HepG2 (cell line): ENCODE data around the gene NRG3. TPM values are rescaled to one million over a fixed set of nuclear protein-coding genes. Genes with fewer than 3 reads are reported as not detected.

Experiments used
- ATAC-seq: fragments of 200-7000 bp; cut with Tn5 transposase; 3 replicates; pipeline ENCODE4 v1.9.1; 2020; ENCODE audit warnings: mild to moderate bottlenecking, moderate library complexity
- BruUV-seq: library from RNA; stranded (reverse); fragments of 400-500 nt; replicated peaks from 2 replicates; lab custom pipeline; 2021; lab: Mats Ljungman, UMichigan
- CTCF ChIA-PET: fragments of 300-600 bp; formaldehyde crosslinking; extraction: SDS; loops from one replicate; lab custom pipeline; 2021; ENCODE audit warnings: low total read pairs, inconsistent platforms, low intra/inter-chr PET ratio; lab: Yijun Ruan, JAX
- POLR2A ChIA-PET: fragments of 350-600 bp; sonication (Branson Sonifier 250); formaldehyde crosslinking; loops from one replicate; lab custom pipeline; 2020; ENCODE audit warnings: antibody characterized with exemption, inconsistent platforms; lab: Yijun Ruan, JAX
- DNase-seq: peaks from one replicate; pipeline ENCODE4 v3.0.0-alpha.2; 2015; ENCODE audit warnings: low spot score
- FAIRE-seq: peaks from 3 replicates; lab custom pipeline; 2011; peaks lifted over from hg19 to GRCh38; lab: Jason Lieb, UNC
- H2AFZ ChIP-seq: one replicate; pipeline ENCODE4 v1.6.1; 2011; ENCODE audit warnings: low read length, inconsistent platforms
- H3K27ac ChIP-seq: fragments of 300-600 bp; 3 replicates; pipeline ENCODE4 v1.8.0; 2011; ENCODE audit warnings: mixed run types, mild to moderate bottlenecking, mixed read lengths, low read length, inconsistent platforms; ENCODE audit not compliant: insufficient read depth; ENCODE audit errors: extremely low read length
- H3K27me3 ChIP-seq, 2 experiments: fragments of 200-600 bp in 1 of 2; 2 replicates in 1 of 2; 3 replicates in 1 of 2; pipeline versions ENCODE4 v1.6.0 to v1.8.0; 2011; ENCODE audit warnings: low read length in 2 of 2, mild to moderate bottlenecking in 2 of 2, moderate library complexity in 2 of 2, inconsistent platforms in 1 of 2; ENCODE audit not compliant: insufficient read depth in 2 of 2, control insufficient read depth in 1 of 2
- H3K36me3 ChIP-seq, 2 experiments: fragments of 200-600 bp in 1 of 2; replicated peaks in 1 of 2; 2 replicates in 1 of 2; 3 replicates in 1 of 2; pipeline versions ENCODE4 v1.5.1 to v1.8.0; 2011; ENCODE audit warnings: low read length in 2 of 2, inconsistent platforms in 1 of 2; ENCODE audit not compliant: insufficient read depth in 2 of 2, control insufficient read depth in 1 of 2
- H3K4me1 ChIP-seq: 2 replicates; pipeline ENCODE4 v1.5.1; 2012; ENCODE audit warnings: low read length, inconsistent platforms; ENCODE audit not compliant: insufficient read depth
- H3K4me2 ChIP-seq: 2 replicates; pipeline ENCODE4 v1.6.0; 2011; ENCODE audit warnings: low read depth, low read length, inconsistent platforms
- H3K4me3 ChIP-seq, 3 experiments: fragments of 200-600 bp in 1 of 3; sonication (generic), shearing (Covaris generic) in 1 of 3; replicated peaks in 1 of 3; 2 replicates each; pipeline ENCODE4 v1.5.1; 2011 to 2016; ENCODE audit warnings: low read length in 3 of 3, inconsistent platforms in 2 of 3, low read depth in 2 of 3, mild to moderate bottlenecking in 2 of 3, control low read depth in 1 of 3, mixed read lengths in 1 of 3; ENCODE audit not compliant: insufficient read depth in 1 of 3
- H3K79me2 ChIP-seq: one replicate; pipeline ENCODE4 v1.6.1; 2011; ENCODE audit warnings: low read length, inconsistent platforms; ENCODE audit not compliant: insufficient read depth
- H3K9ac ChIP-seq: 2 replicates; pipeline ENCODE4 v1.6.0; 2011; ENCODE audit warnings: mild to moderate bottlenecking, low read depth, low read length, inconsistent platforms; ENCODE audit not compliant: insufficient read depth
- H3K9me3 ChIP-seq: 2 replicates; pipeline ENCODE4 v1.5.1; 2012; ENCODE audit warnings: mild to moderate bottlenecking, low read length
- H4K20me1 ChIP-seq: 2 replicates; pipeline ENCODE4 v1.6.0; 2011; ENCODE audit warnings: inconsistent platforms, mild to moderate bottlenecking, low read length, moderate library complexity; ENCODE audit not compliant: insufficient read depth
- AKNA ChIP-seq: sonication (generic); formaldehyde crosslinking; IDR thresholded peaks from 2 replicates; pipeline ENCODE4 v1.4.0; 2020; ENCODE audit warnings: missing genetic modification reagents, borderline replicate concordance
- E2F5 ChIP-seq: sonication (generic); formaldehyde crosslinking; conservative IDR thresholded peaks from 2 replicates; pipeline ENCODE4 v1.4.0; 2020; ENCODE audit warnings: missing genetic modification reagents
- KLF13 ChIP-seq: sonication (generic); formaldehyde crosslinking; IDR thresholded peaks from 2 replicates; pipeline ENCODE4 v1.4.0; 2020; ENCODE audit warnings: mild to moderate bottlenecking, missing genetic modification reagents
- NFKBIZ ChIP-seq: IDR thresholded peaks from 2 replicates; pipeline ENCODE4 v1.6.1; 2018; ENCODE audit warnings: missing genetic modification reagents, missing compliant biosample characterization
- RNF219 ChIP-seq: sonication (generic); formaldehyde crosslinking; IDR thresholded peaks from 2 replicates; pipeline ENCODE4 v1.5.0; 2020; ENCODE audit warnings: mild to moderate bottlenecking, missing genetic modification reagents
- WGBS: methylation state at CpG from one replicate; pipeline ENCODE4 v1.1.6; 2017; ENCODE audit warnings: low lambda C conversion rate; 5-methylcytosine and 5-hydroxymethylcytosine counted together
- in situ Hi-C: cut with HindIII; loops from 2 replicates; pipeline ENCODE4 v1.10.0; 2017; ENCODE audit warnings: low pct_unique_long_range_greater_than_20kb; ENCODE audit not compliant: extremely low pct_ligation_motif_present
- intact Hi-C: fragments of 100-400 bp; cut with micrococcal nuclease; formaldehyde crosslinking; loops from one replicate; pipeline ENCODE4 v1.10.0; 2022; ENCODE audit not compliant: unreplicated experiment
- polyA plus RNA-seq, 8 experiments: library from polyadenylated mRNA; depleted of rRNA in 3 of 8; stranded (reverse) in 7 of 8; unstranded in 1 of 8; fragments of >200 nt; fragmentation: Illumina TruSeq in 4 of 8; extraction: Trizol in 4 of 8; gene quantifications; 2 replicates each; pipeline versions ENCODE4 v1.2.1 to v1.2.3, GENCODE V29; 2011 to 2016; ENCODE audit warnings: low read depth in 4 of 8, missing spikeins in 1 of 8, mixed read lengths in 1 of 8; ENCODE audit not compliant: insufficient read depth in 1 of 8
- total RNA-seq, 5 experiments: library from RNA; depleted of rRNA; stranded (reverse); fragments of >200 nt; fragmentation: Illumina TruSeq; extraction: Trizol; gene quantifications; 2 replicates each; pipeline ENCODE4 v1.2.3, GENCODE V29; 2016; ENCODE audit warnings: low read depth in 1 of 5

NRG3 gene
- total and polyA plus RNA-seq, 2 of the 13 experiments (the other 11 are each of a cell fraction or from before 2014, with no cell fraction given) = not detected

- ChIA-PET POLR2A (no interaction called here), CTCF (no interaction called here)
- intact Hi-C loops = no loop called here
- no peak overlapping the region for H3K27ac ChIP-seq
- H3K9ac ChIP-seq = no peak overlapping the region
- H3K4me3 ChIP-seq = no peak overlapping the region
- no peaks in the 10 kb centered on the region for H4K20me1 ChIP-seq
- FAIRE-seq = no peak
- no peak for DNase-seq
- in situ Hi-C loops = no loop called here
- BruUV-seq = no TSS peak
- H3K4me2 ChIP-seq = no peak overlapping the region
- no peaks in the 10 kb centered on the region for H3K27me3 ChIP-seq
- H3K4me1 ChIP-seq = no peaks in the 10 kb centered on the region
- no peaks in the 10 kb centered on the region for H3K79me2 ChIP-seq
- H3K9me3 ChIP-seq = peaks cover 66% of the 10 kb centered on the region
- TF ChIP-seq E2F5 = no peak
- no peak for TF ChIP-seq AKNA (CRISPR knock-in tag)
- TF ChIP-seq KLF13 = no peak
- TF ChIP-seq RNF219 (CRISPR knock-in tag) = no peak
- no peak for TF ChIP-seq NFKBIZ
- H3K36me3 ChIP-seq = no peaks in the 10 kb centered on the region
- no peak for ATAC-seq
- WGBS = 31% methylated on average over 3 of the region's 4 CpGs
- H2AFZ ChIP-seq = no peak overlapping the region
These were observed 867.5 kb downstream of the NRG3 start for GRCh38 chr10:82742478-82742877.
